Gastrocnemius medialis (tissue), 4 donors: ENCODE results near the gene CAPSL. TPM values are rescaled to one million over a fixed set of nuclear protein-coding genes. Genes with fewer than 3 reads are reported as not detected.

Experiments
- ATAC-seq, 2 donors: fragments of 150-250 bp; one replicate each; pipeline ENCODE4 v1.9.1; 2016
- DNase-seq, 2 donors: peaks; one replicate each; pipeline ENCODE4 v3.0.0-alpha.2; 2019
- H3K27ac ChIP-seq, 4 donors: fragments of 200-600 bp; sonication (generic); 1 replicate in 1 of 4; 2 replicates in 3 of 4; pipeline ENCODE4 v1.5.1; 2016 to 2018; ENCODE audit warnings: mild to moderate bottlenecking in 2 of 4, moderate library complexity in 1 of 4
- H3K27me3 ChIP-seq, 3 donors: fragments of 200-600 bp; sonication (generic) in 2 of 3; 1 replicate in 1 of 3; 2 replicates in 2 of 3; pipeline versions ENCODE4 v1.5.1 to v1.6.0; 2016 to 2019; ENCODE audit warnings: mild to moderate bottlenecking in 1 of 3, moderate library complexity in 1 of 3
- H3K36me3 ChIP-seq, 2 donors: fragments of 200-600 bp; sonication (generic) in 1 of 2; one replicate each; pipeline ENCODE4 v1.5.1; 2017 to 2018
- H3K4me1 ChIP-seq, 2 donors: fragments of 200-600 bp; sonication (generic) in 1 of 2; one replicate each; pipeline ENCODE4 v1.5.1; 2016 to 2017; ENCODE audit warnings: mild to moderate bottlenecking in 2 of 2
- H3K4me3 ChIP-seq, 4 donors: fragments of 200-600 bp; sonication (generic) in 3 of 4; 1 replicate in 1 of 4; 2 replicates in 3 of 4; pipeline ENCODE4 v1.5.1; 2016 to 2019; ENCODE audit warnings: mild to moderate bottlenecking in 2 of 4
- H3K9me3 ChIP-seq, 3 donors: fragments of 200-600 bp; sonication (generic) in 2 of 3; 1 replicate in 1 of 3; 2 replicates in 2 of 3; pipeline ENCODE4 v1.5.1; 2016 to 2019
- CTCF ChIP-seq, 5 experiments: fragments of 450-650 bp in 3 of 5; fragments of 200-600 bp in 2 of 5; sonication (generic) in 2 of 5; IDR thresholded peaks in 4 of 5; conservative IDR thresholded peaks in 1 of 5; 1 replicate in 4 of 5; 2 replicates in 1 of 5; pipeline ENCODE4 v1.5.1; 2016 to 2019; ENCODE audit warnings: antibody characterized with exemption in 5 of 5, mild to moderate bottlenecking in 3 of 5, moderate library complexity in 3 of 5
- POLR2A ChIP-seq, 2 donors: fragments of 450-650 bp; IDR thresholded peaks; one replicate each; pipeline ENCODE4 v1.6.1; 2017; ENCODE audit warnings: antibody characterized with exemption in 2 of 2, mild to moderate bottlenecking in 2 of 2, moderate library complexity in 2 of 2
- in situ Hi-C, 4 donors: fragments of 200-750 bp; cut with MboI; loops; one replicate each; pipeline versions ENCODE4 v1.15.0 to v1.8.0; 2017; ENCODE audit warnings: low sequenced_read_pairs in 4 of 4
- intact Hi-C: fragments of 100-400 bp; cut with DNase I; formaldehyde crosslinking; loops from one replicate; pipeline ENCODE4 v1.15.1; 2023; ENCODE audit warnings: low total_unique reads
- total RNA-seq, 4 donors: library from RNA; depleted of rRNA; stranded (reverse); fragments of >200 nt; gene quantifications; one replicate each; pipeline versions ENCODE4 v1.1.0 to v1.2.3, GENCODE V29; 2016

Gene CAPSL
- total RNA-seq, 4 donors from 2014 or later: not detected

DNA sequence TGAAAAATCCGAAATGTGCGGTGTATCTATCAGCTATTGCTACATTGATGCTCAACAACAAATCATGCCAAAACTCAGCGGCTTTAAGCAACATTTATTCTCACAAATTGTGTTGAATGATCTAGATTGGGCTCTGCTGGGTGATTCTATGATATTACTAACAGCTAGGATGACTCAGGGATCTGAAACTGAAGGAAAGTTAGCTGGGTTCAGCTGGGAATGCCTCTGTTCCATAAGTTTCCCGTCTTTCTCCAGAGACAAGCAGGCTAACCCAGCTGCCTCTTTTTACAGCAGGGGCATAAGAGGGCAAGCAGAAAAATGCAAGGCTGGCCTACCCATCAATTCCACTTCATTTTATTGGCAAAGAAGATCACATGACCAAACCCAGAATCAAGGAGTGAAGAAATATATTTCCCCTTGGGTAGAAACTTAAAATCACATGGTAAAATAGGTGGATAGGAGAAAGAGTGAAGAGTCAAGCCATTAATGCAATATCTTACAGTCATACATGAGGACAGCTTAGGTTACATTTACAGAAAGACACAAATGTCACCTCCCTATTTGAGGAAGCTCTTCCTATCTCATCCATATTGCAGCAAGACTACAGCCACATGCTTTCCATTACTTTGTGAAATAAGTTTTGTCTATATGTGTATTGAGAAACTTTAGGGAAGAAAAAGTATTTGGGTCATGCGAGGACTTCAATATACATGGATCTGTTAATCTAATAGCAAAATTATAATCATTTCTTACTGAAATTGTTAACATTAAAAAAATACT, 50.9 kb downstream of the CAPSL start:
- in situ Hi-C loops: no loop called here
- ATAC-seq: no peak
- intact Hi-C loops: no loop called here
- H3K4me3 ChIP-seq: no peak overlapping the region
- no peak for TF ChIP-seq POLR2A (IDR thresholded peaks at IDR 0.05)
- TF ChIP-seq CTCF (IDR thresholded peaks at IDR 0.05 in 4 of 5, conservative IDR thresholded peaks at IDR 0.05 in 1 of 5): no peak
- no peak overlapping the region for H3K27ac ChIP-seq
- no peaks in the 10 kb centered on the region for H3K4me1 ChIP-seq
- no peaks in the 10 kb centered on the region for H3K36me3 ChIP-seq
- H3K27me3 ChIP-seq: no peaks in the 10 kb centered on the region
- no peaks in the 10 kb centered on the region for H3K9me3 ChIP-seq
- DNase-seq: no peak

DNA sequence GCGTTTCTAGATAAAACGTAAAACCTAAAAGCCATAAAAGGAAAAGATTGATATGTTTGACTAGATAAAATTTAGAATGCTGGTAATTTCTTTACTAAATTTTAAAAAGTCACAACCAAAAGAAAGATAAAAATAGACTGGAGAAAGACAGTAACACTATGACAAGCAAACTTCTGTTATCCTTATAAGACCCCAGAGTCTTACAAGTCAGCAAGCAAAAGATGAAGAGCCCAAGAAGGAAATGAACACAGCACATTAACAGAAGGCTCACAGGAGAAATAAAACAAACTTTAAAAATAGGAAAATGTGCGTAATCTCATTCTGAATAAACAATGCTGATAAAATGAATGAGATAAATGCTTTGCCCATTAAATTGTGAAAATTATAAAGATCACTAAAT, 52.0 kb downstream of the CAPSL start:
- in situ Hi-C loops (no loop called here), intact Hi-C loops (no loop called here)
- no peak overlapping the region for H3K4me3 ChIP-seq
- no peaks in the 10 kb centered on the region for H3K4me1 ChIP-seq
- H3K27me3 ChIP-seq: no peaks in the 10 kb centered on the region
- H3K27ac ChIP-seq: no peak overlapping the region
- TF ChIP-seq CTCF (IDR thresholded peaks at IDR 0.05 in 4 of 5, conservative IDR thresholded peaks at IDR 0.05 in 1 of 5) (no peak), POLR2A (IDR thresholded peaks at IDR 0.05) (no peak)
- DNase-seq (no peak), ATAC-seq (no peak)
- no peaks in the 10 kb centered on the region for H3K9me3 ChIP-seq
- no peaks in the 10 kb centered on the region for H3K36me3 ChIP-seq

DNA sequence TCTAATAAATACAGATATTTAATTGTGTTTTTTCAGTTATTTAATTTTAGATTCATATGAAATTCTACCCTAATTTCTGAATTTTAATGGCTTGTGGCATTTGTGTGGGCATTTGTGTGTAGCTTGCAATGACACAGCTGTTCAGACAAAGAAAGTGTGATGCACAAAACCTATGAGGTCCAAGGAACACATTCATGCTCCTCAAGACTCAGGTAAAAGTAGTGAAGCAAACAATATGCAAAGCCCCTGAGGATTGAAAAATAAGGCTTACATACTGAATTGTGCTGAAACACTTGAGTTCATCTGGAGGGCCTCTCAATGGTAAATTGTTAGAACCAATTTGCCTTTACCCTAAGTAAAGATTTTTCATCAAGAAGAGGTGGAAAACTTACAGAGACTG, 53.6 kb downstream of the CAPSL start:
- H3K36me3 ChIP-seq: no peaks in the 10 kb centered on the region
- in situ Hi-C loops: no loop called here
- no peak for ATAC-seq

GRCh38 chr5:35884191-35884769, 54.1 kb downstream of the CAPSL start:
- H3K27ac ChIP-seq: no peak overlapping the region
- H3K4me1 ChIP-seq: no peaks in the 10 kb centered on the region
- H3K27me3 ChIP-seq: no peaks in the 10 kb centered on the region
- H3K9me3 ChIP-seq: no peaks in the 10 kb centered on the region
- DNase-seq: no peak
- no peak overlapping the region for H3K4me3 ChIP-seq
- in situ Hi-C loops (no loop called here), intact Hi-C loops (no loop called here)
- no peak for ATAC-seq
- TF ChIP-seq POLR2A (IDR thresholded peaks at IDR 0.05) (no peak), CTCF (IDR thresholded peaks at IDR 0.05 in 4 of 5, conservative IDR thresholded peaks at IDR 0.05 in 1 of 5) (no peak)
- no peaks in the 10 kb centered on the region for H3K36me3 ChIP-seq

More for the DNA sequence above, 53.6 kb downstream of the CAPSL start:
- no peak for TF ChIP-seq POLR2A (IDR thresholded peaks at IDR 0.05)
- TF ChIP-seq CTCF (IDR thresholded peaks at IDR 0.05 in 4 of 5, conservative IDR thresholded peaks at IDR 0.05 in 1 of 5): no peak
- Histone ChIP-seq H3K27ac (no peak overlapping the region), H3K27me3 (no peaks in the 10 kb centered on the region), H3K9me3 (no peaks in the 10 kb centered on the region), H3K4me3 (no peak overlapping the region), H3K4me1 (no peaks in the 10 kb centered on the region)
- intact Hi-C loops: no loop called here
- DNase-seq: no peak
